ENCODE results near the gene PRAMEF18. TPM values are rescaled to one million over a fixed set of nuclear protein-coding genes. Genes with fewer than 3 reads are reported as not detected.
"Not testable (repeated sequence)": the region's sequence is repeated elsewhere in the genome, so short reads cannot be mapped to it uniquely, and the experiment has no call there.

PRAMEF18 gene, protein sequence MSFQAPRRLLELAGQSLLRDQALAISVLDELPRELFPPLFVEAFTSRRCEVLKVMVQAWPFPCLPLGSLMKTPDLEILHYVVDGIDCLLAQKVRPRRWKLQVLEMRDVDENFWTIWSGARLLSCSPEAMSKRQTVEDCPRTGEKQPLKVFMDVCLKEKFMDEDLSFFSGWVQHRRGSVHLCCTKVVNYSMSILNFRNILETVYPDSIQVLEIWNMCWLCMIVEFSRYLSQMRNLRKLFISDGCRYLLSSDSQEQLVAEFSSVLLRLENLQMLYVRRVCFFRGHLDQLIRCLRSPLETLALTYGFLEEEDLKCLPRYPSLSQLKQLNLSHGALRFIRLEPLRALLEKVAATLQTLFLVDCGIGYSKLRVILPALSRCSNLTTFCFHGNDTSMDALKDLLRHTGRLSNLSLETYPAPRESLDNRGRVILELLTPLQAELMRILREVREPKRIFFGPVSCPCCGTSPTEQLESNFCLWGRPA
- not detected for total RNA-seq

GRCh38 chr1:13225675-13226204, at the start of gene PRAMEF18:
Gene PRAMEF18 (minus strand): TSS chr1:13226154. CDS start chr1:13226106, 48 bp downstream.
- H3K27me3 Mint-ChIP-seq; H3K4me1 Mint-ChIP-seq; DNase-seq; POLR2A ChIA-PET; H3K4me3 Mint-ChIP-seq; H3K9me3 Mint-ChIP-seq; H3K36me3 Mint-ChIP-seq; H3K27ac Mint-ChIP-seq; ATAC-seq (ENCODE audit: low read depth): not testable (repeated sequence)

- POLR2A ChIA-PET; ATAC-seq (ENCODE audit: low read depth); H3K4me1 Mint-ChIP-seq; H3K4me3 Mint-ChIP-seq; DNase-seq; H3K27ac Mint-ChIP-seq; H3K9me3 Mint-ChIP-seq; H3K36me3 Mint-ChIP-seq; H3K27me3 Mint-ChIP-seq: not testable (repeated sequence)
Observed at GRCh38 chr1:13265124-13265523, 39.2 kb upstream of the PRAMEF18 start.

GRCh38 chr1:13253898-13254297, 27.9 kb upstream of the PRAMEF18 start, which contains the start of gene PRAMEF5:
Gene PRAMEF5 (plus strand): TSS chr1:13254198. CDS start chr1:13259269, 5,071 bp downstream.
- POLR2A ChIA-PET; H3K27ac Mint-ChIP-seq; H3K36me3 Mint-ChIP-seq; DNase-seq; ATAC-seq (ENCODE audit: low read depth); H3K27me3 Mint-ChIP-seq; H3K4me1 Mint-ChIP-seq; H3K9me3 Mint-ChIP-seq; H3K4me3 Mint-ChIP-seq: not testable (repeated sequence)

DNA sequence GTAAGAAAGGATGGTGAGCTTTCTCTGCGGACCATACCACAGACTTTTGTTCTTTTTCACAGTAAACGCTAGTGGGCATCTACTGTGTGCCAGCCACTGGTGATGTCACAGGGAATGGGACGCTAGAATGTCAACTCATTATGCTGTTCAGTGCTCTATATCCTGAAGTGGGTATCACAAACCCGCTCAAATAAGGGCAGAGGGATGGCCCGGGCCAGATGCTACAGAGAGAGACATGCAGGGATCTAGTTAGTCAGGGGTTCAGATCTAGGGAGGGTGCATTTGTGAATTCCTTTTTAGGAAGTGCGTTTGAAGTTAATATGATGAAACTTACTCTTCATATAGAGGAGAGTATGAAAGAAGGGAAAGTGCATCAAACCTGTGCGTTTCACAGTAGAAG, 21.2 kb upstream of the PRAMEF18 start:
- H3K36me3 Mint-ChIP-seq; H3K4me1 Mint-ChIP-seq; H3K4me3 Mint-ChIP-seq; POLR2A ChIA-PET; H3K27me3 Mint-ChIP-seq; H3K9me3 Mint-ChIP-seq; ATAC-seq (ENCODE audit: low read depth); H3K27ac Mint-ChIP-seq; DNase-seq: not testable (repeated sequence)

DNA sequence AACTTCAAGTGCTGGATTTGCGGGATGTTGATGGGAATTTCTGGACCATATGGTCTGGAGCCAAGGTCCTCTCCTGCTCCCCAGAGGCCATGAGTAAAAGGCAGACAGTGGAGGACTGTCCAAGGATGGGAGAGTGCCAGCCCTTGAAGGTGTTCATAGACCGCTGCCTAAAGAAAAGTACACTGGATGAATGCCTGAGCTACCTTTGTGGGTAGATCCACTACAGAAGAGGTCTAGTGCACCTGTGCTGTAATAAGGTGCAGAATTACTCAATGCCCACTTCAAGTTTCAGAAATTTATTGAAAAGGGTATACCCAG, 20.6 kb upstream of the PRAMEF18 start:
- H3K36me3 Mint-ChIP-seq; H3K9me3 Mint-ChIP-seq; DNase-seq; H3K4me1 Mint-ChIP-seq; H3K27me3 Mint-ChIP-seq; H3K27ac Mint-ChIP-seq; POLR2A ChIA-PET; ATAC-seq (ENCODE audit: low read depth); H3K4me3 Mint-ChIP-seq: not testable (repeated sequence)

GRCh38 chr1:13245841-13246553, 20.0 kb upstream of the PRAMEF18 start:
- not testable (repeated sequence) for H3K36me3 Mint-ChIP-seq

DNA sequence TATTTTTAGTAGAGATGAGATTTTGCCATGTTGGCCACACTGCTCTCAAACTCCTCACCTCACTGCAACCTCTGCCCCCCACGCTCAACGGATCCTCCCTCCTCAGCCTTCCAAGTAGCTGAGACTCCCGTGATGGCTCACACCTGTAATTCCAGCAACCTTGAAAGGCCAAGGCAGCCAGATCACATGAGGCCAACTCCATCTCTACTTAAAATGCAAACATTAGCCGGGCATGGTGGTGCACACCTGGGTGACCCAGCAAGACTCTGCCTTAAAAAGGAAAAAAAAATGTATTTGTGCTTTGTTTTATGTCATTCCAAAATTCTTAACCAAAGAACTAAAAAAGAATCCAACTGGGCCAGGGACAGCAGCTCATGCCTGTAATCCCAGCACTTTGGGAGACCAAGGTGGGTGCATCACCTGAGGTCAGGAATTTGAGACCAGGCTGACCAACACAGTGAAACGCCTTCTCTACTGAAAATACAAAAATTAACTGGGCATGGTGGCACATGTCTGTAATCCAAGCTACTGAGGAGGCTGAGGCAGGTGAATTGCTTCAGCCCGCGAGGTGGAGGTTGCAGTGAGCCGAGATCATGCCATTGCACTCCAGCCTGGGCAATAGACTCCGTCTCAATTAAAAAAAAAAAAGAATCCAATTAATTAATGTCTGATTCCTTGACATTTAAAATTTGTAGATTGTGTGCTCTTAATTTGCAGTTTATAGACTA, 17.7 kb upstream of the PRAMEF18 start:
- ATAC-seq (ENCODE audit: low read depth); H3K27ac Mint-ChIP-seq; H3K36me3 Mint-ChIP-seq; H3K9me3 Mint-ChIP-seq; H3K4me3 Mint-ChIP-seq; H3K4me1 Mint-ChIP-seq; DNase-seq; H3K27me3 Mint-ChIP-seq: not testable (repeated sequence)
- POLR2A ChIA-PET, result interaction anchor here (0.7 kb wide), 1 partner anchor 576 kb away, joined by 3 read pairs; no protein-coding TSS in a partner anchor

More at GRCh38 chr1:13245841-13246553, 20.0 kb upstream of the PRAMEF18 start:
- DNase-seq; H3K4me1 Mint-ChIP-seq; H3K9me3 Mint-ChIP-seq; ATAC-seq (ENCODE audit: low read depth); H3K27ac Mint-ChIP-seq; H3K27me3 Mint-ChIP-seq; POLR2A ChIA-PET; H3K4me3 Mint-ChIP-seq: not testable (repeated sequence)

DNA sequence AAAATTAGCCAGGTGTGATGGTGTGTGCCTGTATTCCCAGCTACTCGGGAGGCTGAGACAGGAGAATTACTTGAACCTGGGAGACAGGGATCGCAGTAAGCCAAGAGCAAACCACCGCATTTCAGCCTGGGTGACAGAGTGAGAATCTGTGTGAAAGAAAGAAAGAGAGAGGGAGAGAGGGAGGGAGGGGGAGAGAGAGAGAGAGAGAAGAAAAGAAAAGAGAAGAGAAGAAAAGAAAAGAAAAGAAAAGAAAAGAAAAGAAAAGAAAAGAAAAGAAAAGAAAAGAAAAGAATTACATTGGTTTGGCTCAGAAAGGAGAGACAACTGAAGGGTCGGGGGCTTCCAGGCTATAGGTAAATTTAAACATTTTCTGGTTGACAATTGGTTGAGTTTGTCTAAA, 13.7 kb upstream of the PRAMEF18 start:
- H3K4me3 Mint-ChIP-seq; DNase-seq; POLR2A ChIA-PET; H3K27ac Mint-ChIP-seq; ATAC-seq (ENCODE audit: low read depth); H3K36me3 Mint-ChIP-seq; H3K9me3 Mint-ChIP-seq; H3K27me3 Mint-ChIP-seq; H3K4me1 Mint-ChIP-seq: not testable (repeated sequence)

- H3K27me3 Mint-ChIP-seq; H3K4me3 Mint-ChIP-seq; H3K36me3 Mint-ChIP-seq; ATAC-seq (ENCODE audit: low read depth); DNase-seq; POLR2A ChIA-PET; H3K4me1 Mint-ChIP-seq; H3K9me3 Mint-ChIP-seq; H3K27ac Mint-ChIP-seq: not testable (repeated sequence)
Observed at GRCh38 chr1:13237572-13237971, 11.6 kb upstream of the PRAMEF18 start.

DNA sequence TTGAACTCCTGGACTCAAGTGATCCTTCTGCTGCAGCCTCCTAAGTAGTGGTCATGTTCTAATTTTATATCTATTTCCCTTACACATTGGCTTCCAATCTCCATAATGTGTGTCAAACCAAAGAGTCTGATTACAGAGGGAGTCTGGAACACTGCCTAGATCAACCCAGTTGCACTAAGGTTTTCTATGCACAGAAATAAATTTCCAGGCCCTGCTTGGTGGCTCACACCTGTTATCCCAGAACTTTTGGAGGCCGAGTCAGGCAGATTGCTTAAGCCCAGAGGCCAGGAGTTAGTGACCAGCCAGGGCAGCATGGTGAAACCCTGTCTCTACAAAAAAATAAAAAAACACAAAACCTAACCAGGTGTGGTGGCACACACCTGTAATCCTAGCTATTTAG, 8.1 kb upstream of the PRAMEF18 start:
- H3K27ac Mint-ChIP-seq; H3K27me3 Mint-ChIP-seq; DNase-seq; H3K9me3 Mint-ChIP-seq; ATAC-seq (ENCODE audit: low read depth); H3K4me1 Mint-ChIP-seq; H3K36me3 Mint-ChIP-seq; POLR2A ChIA-PET; H3K4me3 Mint-ChIP-seq: not testable (repeated sequence)

DNA sequence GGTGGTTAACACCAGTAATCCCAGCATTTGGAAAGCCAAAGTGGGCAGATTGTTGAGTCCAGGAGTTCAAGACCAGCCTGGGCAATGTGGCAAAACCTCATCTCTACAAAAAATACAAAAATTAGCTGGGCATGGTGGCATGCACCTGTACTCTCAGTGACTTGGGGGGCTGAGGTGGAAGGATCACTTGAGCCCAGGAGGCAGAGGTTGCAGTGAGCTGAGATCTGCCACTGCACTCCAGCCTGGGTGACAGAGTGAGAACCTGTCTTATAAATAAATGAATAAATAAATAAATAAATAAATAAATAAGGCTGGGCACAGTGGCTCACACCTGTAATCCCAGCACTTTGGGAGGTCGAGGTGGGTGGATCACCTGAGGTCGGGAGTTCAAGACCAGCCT, 6.1 kb upstream of the PRAMEF18 start:
- H3K9me3 Mint-ChIP-seq; POLR2A ChIA-PET; H3K36me3 Mint-ChIP-seq; H3K27me3 Mint-ChIP-seq; ATAC-seq (ENCODE audit: low read depth); H3K4me3 Mint-ChIP-seq; H3K4me1 Mint-ChIP-seq; H3K27ac Mint-ChIP-seq; DNase-seq: not testable (repeated sequence)

- H3K36me3 Mint-ChIP-seq; DNase-seq; H3K27me3 Mint-ChIP-seq; H3K27ac Mint-ChIP-seq; H3K9me3 Mint-ChIP-seq; ATAC-seq (ENCODE audit: low read depth); H3K4me1 Mint-ChIP-seq; H3K4me3 Mint-ChIP-seq; POLR2A ChIA-PET: not testable (repeated sequence)
Observed at GRCh38 chr1:13231061-13231750, 5.3 kb upstream of the PRAMEF18 start.

DNA sequence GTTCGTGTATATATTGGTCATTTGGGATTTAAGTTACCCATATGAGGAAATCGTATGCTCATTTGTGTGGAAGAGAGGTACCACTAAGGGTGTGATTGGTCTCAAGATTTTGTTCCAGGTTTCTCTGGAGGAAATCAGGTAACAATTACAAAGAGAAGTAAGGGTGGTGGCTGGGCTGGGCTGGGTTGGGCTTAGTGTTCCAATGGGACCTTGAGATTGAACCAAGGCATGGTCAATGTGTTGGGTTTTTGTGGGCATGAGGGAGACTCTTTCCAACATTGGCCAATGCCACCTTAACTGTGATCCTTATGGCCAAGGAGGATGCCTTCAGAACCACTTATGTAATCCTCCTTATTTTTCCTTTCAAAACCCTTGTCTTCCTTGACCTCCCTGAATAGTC, 4.6 kb upstream of the PRAMEF18 start:
- DNase-seq, H3K4me3 Mint-ChIP-seq, POLR2A ChIA-PET: not testable (repeated sequence)

More for the DNA sequence above, 4.6 kb upstream of the PRAMEF18 start:
- not testable (repeated sequence) for H3K9me3 Mint-ChIP-seq; H3K27me3 Mint-ChIP-seq; H3K36me3 Mint-ChIP-seq; ATAC-seq (ENCODE audit: low read depth); H3K27ac Mint-ChIP-seq; H3K4me1 Mint-ChIP-seq

Data from activated naive CD8-positive, alpha-beta T cell treated with anti-CD3 and anti-CD28 coated beads, Interleukin-2, amount 10 ng/mL, durations not matched to agents 7 days and 5 days (primary cell).